SK-N-SH (cell line): ENCODE data around the gene AMFR. TPM values are rescaled to one million over a fixed set of nuclear protein-coding genes. Genes with fewer than 3 reads are reported as not detected.

Source experiments
- CTCF ChIA-PET: fragments of 300-600, 350-600 bp; formaldehyde crosslinking; extraction: SDS; loops from one replicate; lab custom pipeline; 2021; lab: Yijun Ruan, JAX
- POLR2A ChIA-PET: fragments of 350-600 bp; sonication (Branson Sonifier 250); formaldehyde crosslinking; extraction: SDS; loops from one replicate; lab custom pipeline; 2020; ENCODE audit warnings: antibody characterized with exemption, inconsistent platforms; lab: Yijun Ruan, JAX
- DNase-seq: peaks from one replicate; pipeline ENCODE4 v3.0.0; 2012
- H2AFZ ChIP-seq: fragments of 200-600 bp; sonication (generic); 2 replicates; pipeline ENCODE4 v1.8.1; 2016; ENCODE audit warnings: antibody characterized with exemption, mild to moderate bottlenecking, low read depth
- H3F3A ChIP-seq: fragments of 200-600 bp; sonication (generic); replicated peaks from 2 replicates; pipeline ENCODE3; 2016; ENCODE audit warnings: antibody characterized with exemption, mild to moderate bottlenecking; ENCODE audit not compliant: insufficient read depth
- H3K27ac ChIP-seq, 2 experiments: fragments of 200-500 bp in 1 of 2; fragments of 200-600 bp in 1 of 2; sonication (Bioruptor generic) in 1 of 2; sonication (generic), shearing (Covaris generic) in 1 of 2; 2 replicates each; pipeline versions ENCODE4 v1.5.1 to v1.6.1; 2014 to 2016; ENCODE audit warnings: low read depth in 2 of 2, inconsistent platforms in 1 of 2, low read length in 1 of 2, mild to moderate bottlenecking in 1 of 2, mixed read lengths in 1 of 2
- H3K27me3 ChIP-seq: fragments of 200-600 bp; sonication (generic), shearing (Covaris generic); 2 replicates; pipeline ENCODE4 v1.6.1; 2016; ENCODE audit warnings: mixed run types; ENCODE audit not compliant: insufficient read depth
- H3K36me3 ChIP-seq, 2 experiments: fragments of 200-500 bp in 1 of 2; fragments of 200-600 bp in 1 of 2; sonication (Bioruptor generic) in 1 of 2; sonication (generic) in 1 of 2; replicated peaks in 1 of 2; 2 replicates each; pipeline versions ENCODE3 to v1.5.1; 2014 to 2016; ENCODE audit warnings: low read length in 1 of 2, mild to moderate bottlenecking in 1 of 2; ENCODE audit not compliant: insufficient read depth in 2 of 2, control insufficient read depth in 1 of 2
- H3K4me1 ChIP-seq, 2 experiments: fragments of 200-500 bp in 1 of 2; fragments of 200-600 bp in 1 of 2; sonication (Bioruptor generic) in 1 of 2; sonication (generic), shearing (Covaris generic) in 1 of 2; 2 replicates each; pipeline versions ENCODE4 v1.5.1 to v1.6.1; 2014 to 2016; ENCODE audit warnings: low read depth in 1 of 2, low read length in 1 of 2, mixed run types in 1 of 2; ENCODE audit not compliant: insufficient read depth in 2 of 2, control insufficient read depth in 1 of 2
- H3K4me2 ChIP-seq: fragments of 200-600 bp; sonication (generic), shearing (Covaris generic); 2 replicates; pipeline ENCODE4 v1.6.1; 2017; ENCODE audit warnings: mixed run types
- H3K4me3 ChIP-seq, 2 experiments: fragments of 200-500 bp in 1 of 2; fragments of 200-600 bp in 1 of 2; sonication (Bioruptor generic) in 1 of 2; sonication (generic), shearing (Covaris generic) in 1 of 2; 2 replicates each; pipeline versions ENCODE4 v1.5.1 to v1.8.1; 2014 to 2016; ENCODE audit warnings: low read depth in 2 of 2, inconsistent platforms in 1 of 2, low read length in 1 of 2, mild to moderate bottlenecking in 1 of 2, mixed read lengths in 1 of 2, moderate library complexity in 1 of 2
- H3K79me2 ChIP-seq: fragments of 200-600 bp; sonication (generic); 2 replicates; pipeline ENCODE4 v1.8.1; 2017; ENCODE audit warnings: mild to moderate bottlenecking; ENCODE audit not compliant: insufficient read depth
- H3K9ac ChIP-seq: fragments of 200-600 bp; sonication (generic); 2 replicates; pipeline ENCODE4 v1.6.1; 2017; ENCODE audit warnings: mixed run types
- H3K9me2 ChIP-seq: fragments of 200-600 bp; sonication (generic); 2 replicates; pipeline ENCODE4 v1.6.1; 2017; ENCODE audit warnings: mixed run types
- H3K9me3 ChIP-seq: fragments of 200-600 bp; sonication (generic); 2 replicates; pipeline ENCODE4 v1.6.1; 2017; ENCODE audit warnings: mixed run types, mild to moderate bottlenecking, moderate library complexity
- H4K20me1 ChIP-seq: fragments of 200-600 bp; sonication (generic); 2 replicates; pipeline ENCODE4 v1.6.1; 2017; ENCODE audit warnings: mild to moderate bottlenecking, mixed run types; ENCODE audit not compliant: insufficient read depth
- CHD2 ChIP-seq: fragments of 150-350 bp; IDR thresholded peaks from 2 replicates; pipeline ENCODE4 v1.6.1; 2018; ENCODE audit warnings: low read length; ENCODE audit not compliant: partially characterized antibody
- CTCF ChIP-seq: fragments of 200-600 bp; sonication (generic); IDR thresholded peaks from 2 replicates; pipeline ENCODE4 v1.6.1; 2017; ENCODE audit warnings: antibody characterized with exemption, mild to moderate bottlenecking, moderate library complexity
- ELF1 ChIP-seq: IDR thresholded peaks from 2 replicates; pipeline ENCODE4 v1.4.0; 2012
- EZH2phosphoT487 ChIP-seq: fragments of 200-600 bp; sonication (generic); IDR thresholded peaks from 2 replicates; pipeline ENCODE4 v1.6.1; 2017; ENCODE audit warnings: low read depth, mixed run types, mild to moderate bottlenecking, antibody characterized with exemption, moderate library complexity, borderline replicate concordance
- FOSL2 ChIP-seq: IDR thresholded peaks from 2 replicates; pipeline ENCODE4 v1.4.0; 2012; ENCODE audit warnings: low read depth, mild to moderate bottlenecking, moderate library complexity, borderline replicate concordance
- FOXM1 ChIP-seq: IDR thresholded peaks from 2 replicates; pipeline ENCODE4 v1.4.0; 2012; ENCODE audit warnings: low read depth, mild to moderate bottlenecking
- MEF2A ChIP-seq: IDR thresholded peaks from 2 replicates; pipeline ENCODE4 v1.4.0; 2012; ENCODE audit warnings: low read depth, borderline replicate concordance
- MXI1 ChIP-seq: IDR thresholded peaks from 2 replicates; pipeline ENCODE4 v1.6.1; 2012; ENCODE audit warnings: mild to moderate bottlenecking, low read depth, low read length, improper control_type of control experiment
- NRF1 ChIP-seq: IDR thresholded peaks from 2 replicates; pipeline ENCODE4 v1.6.1; 2012; ENCODE audit warnings: low read depth, mild to moderate bottlenecking, low read length
- PBX3 ChIP-seq: IDR thresholded peaks from 2 replicates; pipeline ENCODE4; 2012
- RAD21 ChIP-seq: IDR thresholded peaks from 2 replicates; pipeline ENCODE4 v1.6.1; 2012; ENCODE audit warnings: mild to moderate bottlenecking, low read length
- RCOR1 ChIP-seq: fragments of 150-350 bp; IDR thresholded peaks from 2 replicates; pipeline ENCODE4 v1.6.1; 2017; ENCODE audit warnings: antibody characterized with exemption, low read length
- RXRA ChIP-seq: IDR thresholded peaks from 2 replicates; pipeline ENCODE4 v1.4.0; 2012; ENCODE audit warnings: low read depth, mild to moderate bottlenecking, borderline replicate concordance
- SIN3A ChIP-seq: IDR thresholded peaks from 2 replicates; pipeline ENCODE4 v1.6.1; 2012; ENCODE audit warnings: low read depth, mild to moderate bottlenecking, low read length, moderate library complexity, borderline replicate concordance
- SMC3 ChIP-seq: IDR thresholded peaks from 2 replicates; pipeline ENCODE4 v1.6.1; 2012; ENCODE audit warnings: low read depth, low read length, improper control_type of control experiment
- TAF1 ChIP-seq: IDR thresholded peaks from 2 replicates; pipeline ENCODE4 v1.6.1; 2012; ENCODE audit warnings: low read depth, mild to moderate bottlenecking, low read length, moderate library complexity, borderline replicate concordance
- USF2 ChIP-seq: fragments of 150-350 bp; IDR thresholded peaks from 2 replicates; pipeline ENCODE4 v1.6.1; 2017; ENCODE audit warnings: antibody characterized with exemption, low read length, low read depth, borderline replicate concordance
- YY1 ChIP-seq: IDR thresholded peaks from 2 replicates; pipeline ENCODE4 v1.4.0; 2012; ENCODE audit warnings: low read depth, mild to moderate bottlenecking
- WGBS: methylation state at CpG from one replicate; pipeline ENCODE4 v1.1.6; 2017; ENCODE audit warnings: low lambda C conversion rate; 5-methylcytosine and 5-hydroxymethylcytosine counted together
- polyA plus RNA-seq, 3 experiments: library from polyadenylated mRNA; depleted of rRNA; stranded (reverse); fragments of >200 nt; gene quantifications; 2 replicates each; pipeline ENCODE4 v1.2.3, GENCODE V29; 2012

The AMFR gene
- polyA plus RNA-seq, 1 of the 3 experiments (the other 2 are of a cell fraction): 65.3 TPM

- ChIA-PET POLR2A (no interaction called here), CTCF (interaction anchor here (0.7 to 1.1 kb wide), 2 partner anchors 19 kb away, joined by 3 to 4 read pairs; no protein-coding TSS in a partner anchor)
- H3F3A ChIP-seq: peaks cover 4% of the 10 kb centered on the region
- 95% methylated on average over 8 of the region's 8 CpGs for WGBS
- DNase-seq: no peak
- no peak overlapping the region for H2AFZ ChIP-seq
- H3K36me3 ChIP-seq: no peaks in the 10 kb centered on the region
- H3K27ac ChIP-seq: no peak overlapping the region
- no peaks in the 10 kb centered on the region for H3K9me2 ChIP-seq
- no peak overlapping the region for H3K4me2 ChIP-seq
- no peak overlapping the region for H3K9ac ChIP-seq
- H3K4me1 ChIP-seq: peaks cover 7 to 9% of the 10 kb centered on the region in 2 experiments; a peak in 3 of 4 replicates
- H4K20me1 ChIP-seq: peaks cover 89% of the 10 kb centered on the region
- peaks cover 100% of the 10 kb centered on the region for H3K79me2 ChIP-seq
- no peaks in the 10 kb centered on the region for H3K27me3 ChIP-seq
- peaks cover 5% of the 10 kb centered on the region; the same call in 1 of the 2 replicates for H3K9me3 ChIP-seq
- no peak for TF ChIP-seq FOXM1
- TF ChIP-seq RXRA: no peak
- TF ChIP-seq PBX3: no peak
- no peak for TF ChIP-seq NRF1
- TF ChIP-seq TAF1: no peak
- TF ChIP-seq CTCF: no peak
- TF ChIP-seq USF2: no peak
- TF ChIP-seq MEF2A: no peak
- no peak for TF ChIP-seq RAD21
- no peak for TF ChIP-seq EZH2phosphoT487
- TF ChIP-seq YY1: no peak
- no peak for TF ChIP-seq SMC3
- TF ChIP-seq ELF1: no peak
- TF ChIP-seq RCOR1: no peak
- TF ChIP-seq FOSL2: no peak
- TF ChIP-seq CHD2: no peak
- TF ChIP-seq SIN3A: no peak
- TF ChIP-seq MXI1: no peak
- H3K4me3 ChIP-seq: no peak overlapping the region
Observed at GRCh38 chr16:56419740-56420548, 5.4 kb downstream of the AMFR start.
